B cell (primary cell): Measurements from ENCODE around the gene EIPR1. TPM values are rescaled to one million over a fixed set of nuclear protein-coding genes. Genes with fewer than 3 reads are reported as not detected.

Experiments used
- ATAC-seq: fragments of 200-7000 bp; cut with Tn5 transposase; one replicate; pipeline ENCODE4 v1.10.0; 2021; ENCODE audit warnings: low read depth, mild to moderate bottlenecking, moderate number of reproducible peaks, moderate library complexity
- CTCF ChIA-PET: fragments of 350-600 bp; sonication (Branson Sonifier 250); formaldehyde crosslinking; loops from one replicate; lab custom pipeline; 2021; ENCODE audit warnings: antibody characterized with exemption, inconsistent platforms; lab: Charles Lee
- POLR2A ChIA-PET: fragments of 350-600 bp; sonication (Branson Sonifier 250); formaldehyde crosslinking; loops from one replicate; lab custom pipeline; 2021; ENCODE audit warnings: antibody characterized with exemption; lab: Charles Lee
- DNase-seq: peaks from one replicate; pipeline ENCODE4 v3.0.0; 2013
- H2AFZ ChIP-seq: 2 replicates; pipeline ENCODE4 v1.6.1; 2012; ENCODE audit warnings: mild to moderate bottlenecking, low read depth, low read length; ENCODE audit not compliant: insufficient read depth, poor library complexity, severe bottlenecking
- H3K27ac ChIP-seq, 2 donors: 1 replicate in 1 of 2; 2 replicates in 1 of 2; pipeline ENCODE4 v1.5.1; 2012 to 2013; ENCODE audit warnings: low read length in 2 of 2, mild to moderate bottlenecking in 2 of 2, moderate library complexity in 1 of 2
- H3K27me3 ChIP-seq, 4 experiments: fragments of 200-600 bp in 1 of 4; sonication (generic) in 1 of 4; replicated peaks in 1 of 4; 1 replicate in 2 of 4; 2 replicates in 2 of 4; pipeline versions ENCODE4 v1.6.1 to v1.7.0; 2013 to 2016; ENCODE audit warnings: low read length in 3 of 4, mild to moderate bottlenecking in 2 of 4, mixed read lengths in 1 of 4, moderate library complexity in 1 of 4; ENCODE audit not compliant: insufficient read depth in 4 of 4, control insufficient read depth in 3 of 4; ENCODE audit errors: control extremely low read depth in 1 of 4
- H3K36me3 ChIP-seq, 2 experiments: replicated peaks in 1 of 2; 1 replicate in 1 of 2; 2 replicates in 1 of 2; pipeline versions ENCODE4 v1.6.1 to v1.7.1; 2013; ENCODE audit warnings: low read length in 1 of 2; ENCODE audit not compliant: insufficient read depth in 2 of 2, control insufficient read depth in 1 of 2; ENCODE audit errors: control extremely low read depth in 1 of 2, extremely low read depth in 1 of 2
- H3K4me1 ChIP-seq, 2 donors: fragments of 200-600 bp in 1 of 2; sonication (generic) in 1 of 2; 1 replicate in 1 of 2; 2 replicates in 1 of 2; pipeline versions ENCODE4 v1.5.1 to v1.6.1; 2013 to 2017; ENCODE audit warnings: low read length in 2 of 2; ENCODE audit not compliant: control insufficient read depth in 2 of 2, insufficient read depth in 2 of 2
- H3K4me2 ChIP-seq: replicated peaks from 2 replicates; pipeline ENCODE3; 2012; ENCODE audit warnings: mild to moderate bottlenecking, low read depth, low read length; ENCODE audit not compliant: poor library complexity, severe bottlenecking
- H3K4me3 ChIP-seq, 5 experiments: fragments of 200-600 bp in 1 of 5; sonication (generic) in 1 of 5; 1 replicate in 3 of 5; 2 replicates in 2 of 5; pipeline versions ENCODE4 v1.5.1 to v1.7.0; 2011 to 2016; ENCODE audit warnings: low read length in 4 of 5, mild to moderate bottlenecking in 4 of 5, low read depth in 2 of 5, control low read depth in 1 of 5, moderate library complexity in 1 of 5; ENCODE audit not compliant: insufficient read depth in 1 of 5; ENCODE audit errors: control extremely low read depth in 1 of 5, extremely low read depth in 1 of 5
- H3K79me2 ChIP-seq: fragments of 200-600 bp; sonication (generic); one replicate; pipeline ENCODE4 v1.6.0; 2016; ENCODE audit warnings: low read length; ENCODE audit not compliant: control insufficient read depth, insufficient read depth
- H3K9ac ChIP-seq: fragments of 200-600 bp; sonication (generic); 2 replicates; pipeline ENCODE4 v1.6.1; 2017; ENCODE audit warnings: mild to moderate bottlenecking, low read length, moderate library complexity
- H3K9me3 ChIP-seq, 3 donors: one replicate each; pipeline versions ENCODE4 v1.6.1 to v1.7.1; 2013; ENCODE audit warnings: low read length in 2 of 3; ENCODE audit not compliant: control insufficient read depth in 2 of 3, insufficient read depth in 1 of 3; ENCODE audit errors: control extremely low read depth in 1 of 3
- H4K20me1 ChIP-seq: 2 replicates; pipeline ENCODE4 v1.6.0; 2012; ENCODE audit warnings: mild to moderate bottlenecking, low read length; ENCODE audit not compliant: insufficient read depth, control insufficient read depth, poor library complexity, severe bottlenecking
- H3K27ac Mint-ChIP-seq: one replicate; pipeline ENCODE4 v1.8.0; 2021; ENCODE audit warnings: mixed read lengths
- H3K27me3 Mint-ChIP-seq: one replicate; pipeline ENCODE4 v1.8.0; 2021; ENCODE audit warnings: mixed read lengths
- H3K4me1 Mint-ChIP-seq: one replicate; pipeline ENCODE4 v1.8.0; 2021; ENCODE audit warnings: mixed read lengths
- H3K4me3 Mint-ChIP-seq: one replicate; pipeline ENCODE4 v1.8.0; 2021; ENCODE audit warnings: mixed read lengths
- H3K9me3 Mint-ChIP-seq: one replicate; pipeline ENCODE4 v1.8.0; 2022; ENCODE audit warnings: mixed read lengths; ENCODE audit not compliant: insufficient read depth
- CTCF ChIP-seq: fragments of 200-600 bp; IDR thresholded peaks from one replicate; pipeline ENCODE4 v1.8.0; 2022; ENCODE audit warnings: antibody characterized with exemption, mild to moderate bottlenecking
- EZH2 ChIP-seq: IDR thresholded peaks from 2 replicates; pipeline ENCODE4 v1.6.1; 2012; ENCODE audit warnings: borderline replicate concordance, low read depth, mild to moderate bottlenecking, moderate library complexity, low read length; ENCODE audit not compliant: insufficient read depth, poor library complexity, severe bottlenecking
- WGBS: methylation state at CpG from one replicate; pipeline ENCODE4 v1.1.5; 2013; ENCODE audit warnings: missing lambda C conversion rate; ENCODE audit not compliant: insufficient coverage; 5-methylcytosine and 5-hydroxymethylcytosine counted together
- intact Hi-C: fragments of 100-400 bp; cut with micrococcal nuclease; formaldehyde crosslinking; loops from one replicate; pipeline ENCODE4 v1.10.0; 2022
- polyA plus RNA-seq: library from polyadenylated mRNA; depleted of rRNA; stranded (reverse); fragments of >200 nt; gene quantifications from 2 replicates; pipeline ENCODE4 v1.2.3, GENCODE V29; 2012
- total RNA-seq, 2 donors: library from RNA; stranded (reverse); fragments of 120-200 nt in 1 of 2; gene quantifications; 1 replicate in 1 of 2; 2 replicates in 1 of 2; pipeline versions ENCODE4 v1.2.3 to v1.2.4, GENCODE V29; 2013 to 2022

The EIPR1 gene
- total and polyA plus RNA-seq, 2 donors (not counting 1 experiment from before 2014, with no cell fraction given): 31.8 to 37.0 TPM

- H3K27me3 Mint-ChIP-seq: no peaks in the 10 kb centered on the region
- ChIA-PET CTCF (no interaction called here), POLR2A (no interaction called here)
- peaks cover 0 to 8% of the 10 kb centered on the region in 2 experiments for H3K36me3 ChIP-seq
- WGBS: 96% methylated on average over 6 of the region's 12 CpGs
- H3K79me2 ChIP-seq: peaks cover 8% of the 10 kb centered on the region
- H3K9me3 Mint-ChIP-seq: no peaks in the 10 kb centered on the region
- TF ChIP-seq CTCF: no peak
- TF ChIP-seq EZH2: no peak
- no peaks in the 10 kb centered on the region for H3K4me1 Mint-ChIP-seq
- no peak overlapping the region for H3K4me3 ChIP-seq
- H3K4me1 ChIP-seq: no peaks in the 10 kb centered on the region
- H3K27ac Mint-ChIP-seq: no peak overlapping the region
- H3K4me3 Mint-ChIP-seq: no peak overlapping the region
- no peak overlapping the region for H3K9ac ChIP-seq
- H3K9me3 ChIP-seq: no peaks in the 10 kb centered on the region
- no peaks in the 10 kb centered on the region for H3K27me3 ChIP-seq
- no peak overlapping the region for H3K27ac ChIP-seq
- no peaks in the 10 kb centered on the region for H4K20me1 ChIP-seq
- intact Hi-C loops: no loop called here
- H2AFZ ChIP-seq: no peak overlapping the region
- H3K4me2 ChIP-seq: no peak overlapping the region
- DNase-seq (no peak), ATAC-seq (no peak)
These were observed 113.4 kb downstream of the EIPR1 start for GRCh38 chr2:3264010-3264744.

GRCh38 chr2:3263487-3263886 lies 114.1 kb downstream of the EIPR1 start:
- Mint-ChIP-seq H3K4me1 (peaks cover 3% of the 10 kb centered on the region), H3K4me3 (no peak overlapping the region), H3K27me3 (no peaks in the 10 kb centered on the region), H3K27ac (no peak overlapping the region), H3K9me3 (no peaks in the 10 kb centered on the region)
- 100% methylated on average over 16 of the region's 16 CpGs for WGBS
- H3K4me1 ChIP-seq: no peaks in the 10 kb centered on the region
- H3K27ac ChIP-seq: no peak overlapping the region
- no peak overlapping the region for H3K4me3 ChIP-seq
- CTCF ChIA-PET: no interaction called here
- no peak for ATAC-seq
- no peak overlapping the region for H2AFZ ChIP-seq
- peaks cover 8% of the 10 kb centered on the region for H3K79me2 ChIP-seq
- DNase-seq: no peak
- H3K36me3 ChIP-seq: peaks cover 0 to 8% of the 10 kb centered on the region in 2 experiments
- H4K20me1 ChIP-seq: no peaks in the 10 kb centered on the region
- no peaks in the 10 kb centered on the region for H3K27me3 ChIP-seq
- TF ChIP-seq CTCF (no peak), EZH2 (no peak)
- no peak overlapping the region for H3K4me2 ChIP-seq
- POLR2A ChIA-PET: no interaction called here
- intact Hi-C loops: no loop called here
- H3K9ac ChIP-seq: no peak overlapping the region
- no peaks in the 10 kb centered on the region for H3K9me3 ChIP-seq
